Measurements from ENCODE around the gene HAUS3. TPM values are rescaled to one million over a fixed set of nuclear protein-coding genes. Genes with fewer than 3 reads are reported as not detected.

Gene HAUS3
- total and polyA plus RNA-seq, 4 donors: 2.3 to 13.9 (median 5.3) TPM

DNA sequence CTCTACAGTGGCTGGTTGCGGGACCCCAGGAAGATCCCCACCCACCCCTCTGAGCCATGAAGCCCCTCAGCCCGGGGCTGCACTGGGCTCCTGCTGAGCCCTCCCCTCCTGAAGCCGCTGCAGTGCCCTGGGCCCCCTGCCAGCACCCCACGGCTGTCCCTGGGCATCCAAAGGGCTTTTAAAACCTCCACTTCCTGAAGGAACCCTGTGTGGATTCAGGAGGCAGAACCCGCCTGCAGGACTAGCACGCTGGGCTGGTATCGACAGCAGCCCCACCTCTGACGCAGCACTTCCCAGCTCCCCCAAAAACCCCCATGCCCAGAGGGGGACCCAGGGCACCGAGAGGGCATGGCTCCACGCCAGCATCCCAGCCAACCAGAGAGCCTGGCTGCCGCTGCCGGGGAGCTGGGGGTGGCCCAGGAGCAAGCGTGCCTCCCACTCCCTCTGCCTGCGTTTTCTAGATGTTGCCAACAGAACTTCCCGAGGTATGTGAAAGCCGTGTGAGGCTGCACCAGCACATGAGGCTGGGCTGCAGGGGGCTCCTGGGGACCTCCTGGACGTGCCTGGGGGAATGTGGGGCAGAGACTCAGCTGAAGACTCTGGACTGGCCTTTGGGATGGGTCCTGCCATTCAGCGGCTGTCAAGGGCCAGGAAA lies 13.7 kb upstream of the HAUS3 start:
- Histone ChIP-seq H3K4me3 (ENCODE audit: low read depth in 1 of 3, low read length in 3 of 3) (no peak overlapping the region), H3K27me3 (ENCODE audit: control insufficient read depth in 4 of 4, insufficient read depth in 4 of 4, low read length in 3 of 4) (no peaks in the 10 kb centered on the region), H3K36me3 (ENCODE audit: control insufficient read depth in 4 of 4, insufficient read depth in 3 of 4, low read depth in 1 of 4, low read length in 3 of 4) (peaks cover 3 to 28% (median 10%) of the 10 kb centered on the region in 4 donors), H3K27ac (ENCODE audit: low read depth in 1 of 2, low read length in 2 of 2) (peak overlapping the region in 1 of 2 donors; percentile 58), H3K4me1 (ENCODE audit: control insufficient read depth in 4 of 4, insufficient read depth in 4 of 4, low read length in 3 of 4) (peaks cover 7 to 36% (median 16%) of the 10 kb centered on the region in 4 donors), H3K9me3 (ENCODE audit: control insufficient read depth in 4 of 4, low read length in 3 of 4) (no peaks in the 10 kb centered on the region), H3K9ac (ENCODE audit: low read depth in 1 of 2, low read length in 2 of 2) (no peak overlapping the region)
- DNase-seq (ENCODE audit: low spot score): no peak
- 77% methylated on average over 18 of the region's 18 CpGs for WGBS
- TF ChIP-seq, protein P1, sequence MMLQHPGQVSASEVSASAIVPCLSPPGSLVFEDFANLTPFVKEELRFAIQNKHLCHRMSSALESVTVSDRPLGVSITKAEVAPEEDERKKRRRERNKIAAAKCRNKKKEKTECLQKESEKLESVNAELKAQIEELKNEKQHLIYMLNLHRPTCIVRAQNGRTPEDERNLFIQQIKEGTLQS (IDR thresholded peaks at IDR 0.05): no peak

DNA sequence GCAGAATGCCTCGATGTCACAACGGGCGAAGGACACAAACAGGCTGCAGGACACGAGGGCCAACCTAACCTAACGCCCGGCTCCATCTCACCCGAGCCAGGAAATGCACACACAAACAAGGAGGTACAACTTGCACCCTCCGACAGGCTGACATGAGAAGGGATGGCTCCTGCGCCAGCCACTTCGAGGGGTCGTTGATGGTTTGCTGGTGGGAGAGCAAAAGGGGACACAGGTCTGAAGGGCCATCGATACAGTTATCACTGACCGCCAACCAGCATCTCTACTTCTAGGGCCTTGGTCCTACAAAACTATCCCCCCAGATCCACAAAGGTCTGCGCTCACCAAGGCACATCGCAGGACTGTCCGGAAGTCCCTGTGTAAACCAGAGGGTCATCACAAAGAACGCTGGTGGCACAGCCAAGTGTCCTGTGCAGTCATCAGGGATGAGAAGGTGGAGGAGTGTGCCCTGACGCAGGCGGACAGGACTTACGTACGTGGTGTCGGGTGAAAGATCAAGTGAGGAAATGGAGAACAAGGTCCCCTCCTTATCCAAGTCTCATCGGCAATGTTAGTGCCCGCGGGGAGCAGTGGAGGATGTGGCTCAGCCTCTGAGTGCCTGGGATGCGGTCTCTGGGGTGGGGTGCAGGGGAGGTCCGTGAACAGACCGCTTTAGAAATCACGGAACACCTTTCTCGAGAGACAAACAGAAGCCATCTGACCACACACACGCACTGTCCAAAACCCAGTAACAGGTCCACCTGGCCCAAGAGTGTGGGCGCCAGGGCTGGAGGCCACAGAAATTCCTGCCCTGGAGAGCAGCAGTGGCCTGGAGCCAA lies 13.0 kb upstream of the HAUS3 start:
- Histone ChIP-seq H3K4me3 (ENCODE audit: low read depth in 1 of 3, low read length in 3 of 3) (no peak overlapping the region), H3K9me3 (ENCODE audit: control insufficient read depth in 4 of 4, low read length in 3 of 4) (no peaks in the 10 kb centered on the region), H3K9ac (ENCODE audit: low read depth in 1 of 2, low read length in 2 of 2) (no peak overlapping the region), H3K4me1 (ENCODE audit: control insufficient read depth in 4 of 4, insufficient read depth in 4 of 4, low read length in 3 of 4) (peaks cover 3 to 29% (median 9%) of the 10 kb centered on the region in 4 donors), H3K27me3 (ENCODE audit: control insufficient read depth in 4 of 4, insufficient read depth in 4 of 4, low read length in 3 of 4) (no peaks in the 10 kb centered on the region), H3K36me3 (ENCODE audit: control insufficient read depth in 4 of 4, insufficient read depth in 3 of 4, low read depth in 1 of 4, low read length in 3 of 4) (peaks cover 7 to 34% (median 14%) of the 10 kb centered on the region in 4 donors), H3K27ac (ENCODE audit: low read depth in 1 of 2, low read length in 2 of 2) (no peak overlapping the region)
- TF ChIP-seq SP1 (IDR thresholded peaks at IDR 0.05) (no peak), FOXA2 (IDR thresholded peaks at IDR 0.05) (no peak), RAD21 (IDR thresholded peaks at IDR 0.05) (no peak), EGR1 (IDR thresholded peaks at IDR 0.05; ENCODE audit: low read depth in 2 of 2) (no peak), GABPA (IDR thresholded peaks at IDR 0.05 in 1 of 2, conservative IDR thresholded peaks at IDR 0.05 in 1 of 2) (no peak), TAF1 (conservative IDR thresholded peaks at IDR 0.05) (no peak), HNF4A (conservative IDR thresholded peaks at IDR 0.05) (no peak), NR2F2 (IDR thresholded peaks at IDR 0.05) (no peak), RXRA (IDR thresholded peaks at IDR 0.05) (no peak), HNF4G (IDR thresholded peaks at IDR 0.05) (no peak), JUND (IDR thresholded peaks at IDR 0.05) (no peak), YY1 (IDR thresholded peaks at IDR 0.05) (no peak), FOXA1 (IDR thresholded peaks at IDR 0.05) (no peak)
- TF ChIP-seq, protein P2, sequence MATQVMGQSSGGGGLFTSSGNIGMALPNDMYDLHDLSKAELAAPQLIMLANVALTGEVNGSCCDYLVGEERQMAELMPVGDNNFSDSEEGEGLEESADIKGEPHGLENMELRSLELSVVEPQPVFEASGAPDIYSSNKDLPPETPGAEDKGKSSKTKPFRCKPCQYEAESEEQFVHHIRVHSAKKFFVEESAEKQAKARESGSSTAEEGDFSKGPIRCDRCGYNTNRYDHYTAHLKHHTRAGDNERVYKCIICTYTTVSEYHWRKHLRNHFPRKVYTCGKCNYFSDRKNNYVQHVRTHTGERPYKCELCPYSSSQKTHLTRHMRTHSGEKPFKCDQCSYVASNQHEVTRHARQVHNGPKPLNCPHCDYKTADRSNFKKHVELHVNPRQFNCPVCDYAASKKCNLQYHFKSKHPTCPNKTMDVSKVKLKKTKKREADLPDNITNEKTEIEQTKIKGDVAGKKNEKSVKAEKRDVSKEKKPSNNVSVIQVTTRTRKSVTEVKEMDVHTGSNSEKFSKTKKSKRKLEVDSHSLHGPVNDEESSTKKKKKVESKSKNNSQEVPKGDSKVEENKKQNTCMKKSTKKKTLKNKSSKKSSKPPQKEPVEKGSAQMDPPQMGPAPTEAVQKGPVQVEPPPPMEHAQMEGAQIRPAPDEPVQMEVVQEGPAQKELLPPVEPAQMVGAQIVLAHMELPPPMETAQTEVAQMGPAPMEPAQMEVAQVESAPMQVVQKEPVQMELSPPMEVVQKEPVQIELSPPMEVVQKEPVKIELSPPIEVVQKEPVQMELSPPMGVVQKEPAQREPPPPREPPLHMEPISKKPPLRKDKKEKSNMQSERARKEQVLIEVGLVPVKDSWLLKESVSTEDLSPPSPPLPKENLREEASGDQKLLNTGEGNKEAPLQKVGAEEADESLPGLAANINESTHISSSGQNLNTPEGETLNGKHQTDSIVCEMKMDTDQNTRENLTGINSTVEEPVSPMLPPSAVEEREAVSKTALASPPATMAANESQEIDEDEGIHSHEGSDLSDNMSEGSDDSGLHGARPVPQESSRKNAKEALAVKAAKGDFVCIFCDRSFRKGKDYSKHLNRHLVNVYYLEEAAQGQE (IDR thresholded peaks at IDR 0.05): no peak
- TF ChIP-seq, protein P3, sequence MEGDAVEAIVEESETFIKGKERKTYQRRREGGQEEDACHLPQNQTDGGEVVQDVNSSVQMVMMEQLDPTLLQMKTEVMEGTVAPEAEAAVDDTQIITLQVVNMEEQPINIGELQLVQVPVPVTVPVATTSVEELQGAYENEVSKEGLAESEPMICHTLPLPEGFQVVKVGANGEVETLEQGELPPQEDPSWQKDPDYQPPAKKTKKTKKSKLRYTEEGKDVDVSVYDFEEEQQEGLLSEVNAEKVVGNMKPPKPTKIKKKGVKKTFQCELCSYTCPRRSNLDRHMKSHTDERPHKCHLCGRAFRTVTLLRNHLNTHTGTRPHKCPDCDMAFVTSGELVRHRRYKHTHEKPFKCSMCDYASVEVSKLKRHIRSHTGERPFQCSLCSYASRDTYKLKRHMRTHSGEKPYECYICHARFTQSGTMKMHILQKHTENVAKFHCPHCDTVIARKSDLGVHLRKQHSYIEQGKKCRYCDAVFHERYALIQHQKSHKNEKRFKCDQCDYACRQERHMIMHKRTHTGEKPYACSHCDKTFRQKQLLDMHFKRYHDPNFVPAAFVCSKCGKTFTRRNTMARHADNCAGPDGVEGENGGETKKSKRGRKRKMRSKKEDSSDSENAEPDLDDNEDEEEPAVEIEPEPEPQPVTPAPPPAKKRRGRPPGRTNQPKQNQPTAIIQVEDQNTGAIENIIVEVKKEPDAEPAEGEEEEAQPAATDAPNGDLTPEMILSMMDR (IDR thresholded peaks at IDR 0.05; ENCODE audit: low read depth, low read length, missing input control): no peak
- TF ChIP-seq, protein P4, sequence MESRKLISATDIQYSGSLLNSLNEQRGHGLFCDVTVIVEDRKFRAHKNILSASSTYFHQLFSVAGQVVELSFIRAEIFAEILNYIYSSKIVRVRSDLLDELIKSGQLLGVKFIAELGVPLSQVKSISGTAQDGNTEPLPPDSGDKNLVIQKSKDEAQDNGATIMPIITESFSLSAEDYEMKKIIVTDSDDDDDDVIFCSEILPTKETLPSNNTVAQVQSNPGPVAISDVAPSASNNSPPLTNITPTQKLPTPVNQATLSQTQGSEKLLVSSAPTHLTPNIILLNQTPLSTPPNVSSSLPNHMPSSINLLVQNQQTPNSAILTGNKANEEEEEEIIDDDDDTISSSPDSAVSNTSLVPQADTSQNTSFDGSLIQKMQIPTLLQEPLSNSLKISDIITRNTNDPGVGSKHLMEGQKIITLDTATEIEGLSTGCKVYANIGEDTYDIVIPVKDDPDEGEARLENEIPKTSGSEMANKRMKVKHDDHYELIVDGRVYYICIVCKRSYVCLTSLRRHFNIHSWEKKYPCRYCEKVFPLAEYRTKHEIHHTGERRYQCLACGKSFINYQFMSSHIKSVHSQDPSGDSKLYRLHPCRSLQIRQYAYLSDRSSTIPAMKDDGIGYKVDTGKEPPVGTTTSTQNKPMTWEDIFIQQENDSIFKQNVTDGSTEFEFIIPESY (IDR thresholded peaks at IDR 0.05): no peak
- TF ChIP-seq, protein P1 (IDR thresholded peaks at IDR 0.05): no peak
- TF ChIP-seq, protein P5, sequence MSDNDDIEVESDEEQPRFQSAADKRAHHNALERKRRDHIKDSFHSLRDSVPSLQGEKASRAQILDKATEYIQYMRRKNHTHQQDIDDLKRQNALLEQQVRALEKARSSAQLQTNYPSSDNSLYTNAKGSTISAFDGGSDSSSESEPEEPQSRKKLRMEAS (IDR thresholded peaks at IDR 0.05): no peak
- DNase-seq (ENCODE audit: low spot score): no peak
- WGBS: 91% methylated on average over 32 of the region's 32 CpGs

All from liver (tissue), 9 donors.